K562 (cell line): Measurements from ENCODE around the gene ZNF668. TPM values are rescaled to one million over a fixed set of nuclear protein-coding genes. Genes with fewer than 3 reads are reported as not detected.

Experiments used
- BCOR ChIP-seq: fragments of 450-650 bp; IDR thresholded peaks from 2 replicates; pipeline ENCODE4 v1.6.1; 2016
- BHLHE40 ChIP-seq: IDR thresholded peaks from 2 replicates; pipeline ENCODE4 v1.6.1; 2011; ENCODE audit warnings: low read length, improper control_type of control experiment
- CAMTA2 ChIP-seq: fragments of 250-450 bp; sonication (Bioruptor Pico); conservative IDR thresholded peaks from 2 replicates; pipeline ENCODE4 v1.5.1; 2022
- COPS2 ChIP-seq: fragments of 450-650 bp; conservative IDR thresholded peaks from 2 replicates; pipeline ENCODE4 v1.6.1; 2016; ENCODE audit warnings: mild to moderate bottlenecking, moderate library complexity
- ELF4 ChIP-seq: fragments of 450-650 bp; formaldehyde crosslinking; IDR thresholded peaks from 2 replicates; pipeline ENCODE4 v1.4.0; 2022; ENCODE audit warnings: missing genetic modification characterization
- GATAD2A ChIP-seq: fragments of 450-650 bp; IDR thresholded peaks from 2 replicates; pipeline ENCODE4 v1.6.1; 2017
- HDAC1 ChIP-seq, 2 experiments: fragments of 450-650 bp; IDR thresholded peaks; 2 replicates each; pipeline ENCODE4 v1.6.1; 2016 to 2017; ENCODE audit warnings: inconsistent platforms in 1 of 2, mild to moderate bottlenecking in 1 of 2, moderate library complexity in 1 of 2
- KAT7 ChIP-seq: sonication (generic); formaldehyde crosslinking; IDR thresholded peaks from 2 replicates; pipeline ENCODE4 v1.8.0; 2022; ENCODE audit warnings: missing genetic modification reagents, mild to moderate bottlenecking, borderline replicate concordance
- KLF16 ChIP-seq: IDR thresholded peaks from 2 replicates; pipeline ENCODE4 v1.6.1; 2016; ENCODE audit warnings: antibody characterized with exemption
- MAFG ChIP-seq: fragments of 450-650 bp; conservative IDR thresholded peaks from 2 replicates; pipeline ENCODE4 v1.6.1; 2016; ENCODE audit warnings: missing genetic modification characterization, missing compliant biosample characterization
- MCM7 ChIP-seq, 2 experiments: fragments of 450-650 bp; IDR thresholded peaks; 2 replicates each; pipeline ENCODE4 v1.6.1; 2016 to 2018
- OTX1 ChIP-seq: fragments of 450-650 bp; formaldehyde crosslinking; IDR thresholded peaks from 2 replicates; pipeline ENCODE4 v1.4.0; 2022; ENCODE audit warnings: mild to moderate bottlenecking
- POU5F1 ChIP-seq: fragments of 150-350 bp; IDR thresholded peaks from 2 replicates; pipeline ENCODE4 v1.6.1; 2014; ENCODE audit warnings: borderline replicate concordance, low read length, low read depth, mild to moderate bottlenecking; ENCODE audit not compliant: partially characterized antibody
- SFPQ ChIP-seq: fragments of 200-400 bp; formaldehyde crosslinking; IDR thresholded peaks from 2 replicates; pipeline ENCODE4 v1.6.1; 2017; ENCODE audit warnings: mild to moderate bottlenecking, low read depth, low read length, moderate library complexity
- SMARCE1 ChIP-seq: fragments of 450-650 bp; IDR thresholded peaks from 2 replicates; pipeline ENCODE4 v1.7.1; 2016; ENCODE audit warnings: mild to moderate bottlenecking
- TCFL5 ChIP-seq: fragments of 250-450 bp; sonication (Bioruptor Pico); conservative IDR thresholded peaks from 2 replicates; pipeline ENCODE4 v1.6.1; 2021; ENCODE audit warnings: mild to moderate bottlenecking, moderate library complexity, matching md5 sums
- WHSC1 ChIP-seq: IDR thresholded peaks from one replicate; pipeline ENCODE4 v1.6.1; 2012; ENCODE audit warnings: low read length, control low read depth, inconsistent platforms
- XRCC4 ChIP-seq: IDR thresholded peaks from one replicate; pipeline ENCODE4 v1.6.1; 2011; ENCODE audit not compliant: insufficient read depth, insufficient read length; ENCODE audit errors: extremely low read depth
- ZNF232 ChIP-seq: sonication (generic); formaldehyde crosslinking; IDR thresholded peaks from 2 replicates; pipeline ENCODE4 v1.8.0; 2022; ENCODE audit warnings: mild to moderate bottlenecking, missing genetic modification reagents
- ZNF609 ChIP-seq: sonication (generic); formaldehyde crosslinking; IDR thresholded peaks from 2 replicates; pipeline ENCODE4 v1.8.1; 2023; ENCODE audit warnings: missing genetic modification reagents, mild to moderate bottlenecking, borderline replicate concordance
- ZSCAN29 ChIP-seq: fragments of 450-650 bp; IDR thresholded peaks from 2 replicates; pipeline ENCODE4 v1.6.1; 2017
- polyA plus RNA-seq, 8 experiments: library from polyadenylated mRNA; depleted of rRNA in 4 of 8; stranded (reverse) in 5 of 8; unstranded in 3 of 8; fragments of >200 nt; fragmentation: Nextera tagmentation in 2 of 8; fragmentation: Illumina TruSeq in 1 of 8; extraction: Ambion mirVana in 2 of 8; extraction: Trizol in 1 of 8; gene quantifications; 2 replicates each; pipeline versions ENCODE4 v1.2.1 to v1.2.3, GENCODE V29; 2011 to 2014; ENCODE audit warnings: inconsistent platforms in 1 of 8, missing spikeins in 1 of 8
- total RNA-seq, 7 experiments: library from RNA; depleted of rRNA in 6 of 7; stranded (reverse); fragments of >200 nt in 6 of 7; fragmentation: Illumina TruSeq in 2 of 7; extraction: Trizol in 2 of 7; gene quantifications; 2 replicates each; pipeline versions ENCODE4 v1.2.1 to v1.2.3, GENCODE V29; 2011 to 2021; ENCODE audit warnings: low replicate concordance in 1 of 7
- TF ChIP-seq, protein P1 (sequence below): fragments of 250-450 bp; sonication (Bioruptor Pico); IDR thresholded peaks from 2 replicates; pipeline ENCODE4 v1.4.0; 2020; ENCODE audit warnings: borderline replicate concordance

The ZNF668 gene
- total and polyA plus RNA-seq, 9 of the 15 experiments (the other 6 are each of a cell fraction or from before 2014, with no cell fraction given): 0.04 to 15.3 (median 3.8) TPM; not detected in 1

DNA sequence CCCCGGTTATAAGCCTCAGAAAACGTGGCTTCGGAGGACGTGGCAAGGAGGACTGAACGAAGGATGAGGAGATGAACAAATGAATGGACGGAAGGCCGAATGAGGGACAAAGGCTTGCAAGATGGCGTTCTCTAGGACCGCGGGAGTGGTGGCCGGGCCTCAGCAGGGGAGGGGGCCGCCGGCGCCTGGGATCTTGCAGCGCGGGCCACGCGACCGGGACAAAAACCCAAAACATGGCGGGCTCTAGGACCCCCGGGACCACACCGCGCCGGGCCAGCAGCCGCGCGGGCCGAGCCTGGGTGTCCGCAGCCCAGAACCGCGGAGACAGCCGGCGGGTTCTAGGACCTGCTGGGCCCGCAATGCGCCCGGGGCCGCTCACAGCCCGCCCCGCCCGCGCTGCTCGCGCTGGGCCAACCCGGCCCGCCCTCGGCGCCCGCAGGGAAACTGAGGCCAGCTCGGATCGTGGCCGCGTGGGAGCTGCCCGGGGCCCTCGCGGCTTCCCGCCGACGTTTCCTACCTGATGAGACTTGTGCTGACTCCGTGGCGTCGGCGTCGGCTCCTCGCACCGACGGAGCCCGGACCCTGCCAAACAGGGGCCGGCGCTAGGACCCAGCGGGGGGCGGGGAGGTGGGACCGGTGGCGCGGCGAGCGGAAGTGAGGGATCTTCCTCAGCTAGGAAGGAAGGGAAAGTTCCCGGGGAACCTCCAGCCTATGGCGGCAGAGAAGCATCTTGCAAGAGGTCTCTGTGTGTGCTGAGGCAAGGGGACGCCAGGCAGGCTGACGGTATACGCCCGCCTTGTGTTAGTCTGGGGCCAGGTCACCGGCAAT is 684 bp downstream of the ZNF668 start (continued):
- TF ChIP-seq ZSCAN29 (no peak), HDAC1 (IDR thresholded peaks at IDR 0.05) (peak; percentile 28 to 39; a peak in 3 of 4 replicates), KLF16 (no peak), XRCC4 (no peak), ZNF609 (CRISPR knock-in tag) (0 out of 2 replicates have a peak, but pooled peaks have one; percentile 45), BCOR (peak; percentile 91), COPS2 (no peak), ELF4 (CRISPR knock-in tag) (0 out of 2 replicates have a peak, but pooled peaks have one; percentile 19), BHLHE40 (peak; percentile 11; the same call in 1 of the 2 replicates), SFPQ (no peak), SMARCE1 (no peak), ZNF232 (peak; percentile 50; the same call in 1 of the 2 replicates), MAFG (tag) (no peak), POU5F1 (no peak), GATAD2A (no peak), KAT7 (CRISPR knock-in tag) (peak; percentile 88), MCM7 (IDR thresholded peaks at IDR 0.05) (no peak), WHSC1 (no peak), CAMTA2 (CRISPR knock-in tag) (no peak), TCFL5 (CRISPR knock-in tag) (no peak), OTX1 (0 out of 2 replicates have a peak, but pooled peaks have one; percentile 72)
- TF ChIP-seq, protein P1, sequence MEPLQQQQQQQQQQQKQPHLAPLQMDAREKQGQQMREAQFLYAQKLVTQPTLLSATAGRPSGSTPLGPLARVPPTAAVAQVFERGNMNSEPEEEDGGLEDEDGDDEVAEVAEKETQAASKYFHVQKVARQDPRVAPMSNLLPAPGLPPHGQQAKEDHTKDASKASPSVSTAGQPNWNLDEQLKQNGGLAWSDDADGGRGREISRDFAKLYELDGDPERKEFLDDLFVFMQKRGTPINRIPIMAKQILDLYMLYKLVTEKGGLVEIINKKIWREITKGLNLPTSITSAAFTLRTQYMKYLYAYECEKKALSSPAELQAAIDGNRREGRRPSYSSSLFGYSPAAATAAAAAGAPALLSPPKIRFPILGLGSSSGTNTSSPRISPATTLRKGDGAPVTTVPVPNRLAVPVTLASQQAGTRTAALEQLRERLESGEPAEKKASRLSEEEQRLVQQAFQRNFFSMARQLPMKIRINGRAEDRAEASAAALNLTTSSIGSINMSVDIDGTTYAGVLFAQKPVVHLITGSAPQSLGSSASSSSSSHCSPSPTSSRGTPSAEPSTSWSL (CRISPR knock-in tag): 0 out of 2 replicates have a peak, but pooled peaks have one; percentile 28
